GM12874 (cell line): ENCODE measurements around the gene POTEB3.
"Not testable (repeated sequence)": the region's sequence is repeated elsewhere in the genome, so short reads cannot be mapped to it uniquely, and the experiment has no call there.

ENCODE experiments used
- TF ChIP-seq, protein P1 (sequence below): IDR thresholded peaks from 2 replicates; pipeline ENCODE4 v1.5.1; 2011; ENCODE audit warnings: low read depth, mild to moderate bottlenecking, control low read depth, low read length, moderate library complexity; ENCODE audit not compliant: insufficient read depth

Gene POTEB3

DNA sequence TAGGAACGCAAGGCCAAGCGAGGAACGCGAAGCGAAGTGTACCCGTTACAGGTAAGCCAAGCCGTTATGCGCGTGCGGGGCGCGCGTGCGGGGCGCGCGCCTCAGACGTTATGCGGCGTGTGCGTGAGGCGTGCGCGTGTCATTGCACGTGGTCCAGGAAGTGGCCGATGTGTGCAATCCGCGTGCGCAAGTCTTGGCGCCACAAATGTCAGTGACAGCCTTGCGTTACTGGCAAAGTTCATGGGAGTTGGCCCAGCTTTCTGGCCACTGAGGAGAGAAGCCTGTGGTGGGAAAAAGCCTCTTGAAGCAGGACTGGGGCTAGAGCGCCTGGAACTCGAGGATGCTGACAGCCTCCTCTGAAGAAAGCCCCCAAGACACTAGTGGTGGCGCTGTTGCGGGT lies at the start of gene POTEB3:
Gene POTEB3, minus strand, starts transcription at position 101 of the 400 bp plus-strand sequence. CDS start 488 bp downstream, outside the sequence.
- TF ChIP-seq, protein P1, sequence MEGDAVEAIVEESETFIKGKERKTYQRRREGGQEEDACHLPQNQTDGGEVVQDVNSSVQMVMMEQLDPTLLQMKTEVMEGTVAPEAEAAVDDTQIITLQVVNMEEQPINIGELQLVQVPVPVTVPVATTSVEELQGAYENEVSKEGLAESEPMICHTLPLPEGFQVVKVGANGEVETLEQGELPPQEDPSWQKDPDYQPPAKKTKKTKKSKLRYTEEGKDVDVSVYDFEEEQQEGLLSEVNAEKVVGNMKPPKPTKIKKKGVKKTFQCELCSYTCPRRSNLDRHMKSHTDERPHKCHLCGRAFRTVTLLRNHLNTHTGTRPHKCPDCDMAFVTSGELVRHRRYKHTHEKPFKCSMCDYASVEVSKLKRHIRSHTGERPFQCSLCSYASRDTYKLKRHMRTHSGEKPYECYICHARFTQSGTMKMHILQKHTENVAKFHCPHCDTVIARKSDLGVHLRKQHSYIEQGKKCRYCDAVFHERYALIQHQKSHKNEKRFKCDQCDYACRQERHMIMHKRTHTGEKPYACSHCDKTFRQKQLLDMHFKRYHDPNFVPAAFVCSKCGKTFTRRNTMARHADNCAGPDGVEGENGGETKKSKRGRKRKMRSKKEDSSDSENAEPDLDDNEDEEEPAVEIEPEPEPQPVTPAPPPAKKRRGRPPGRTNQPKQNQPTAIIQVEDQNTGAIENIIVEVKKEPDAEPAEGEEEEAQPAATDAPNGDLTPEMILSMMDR = not testable (repeated sequence)
